CD4-positive, alpha-beta T cell (primary cell): ENCODE measurements around the gene TNFAIP2. TPM values are rescaled to one million over a fixed set of nuclear protein-coding genes. Genes with fewer than 3 reads are reported as not detected.

Experiments used
- ATAC-seq: fragments of 200-7000 bp; cut with Tn5 transposase; one replicate; pipeline ENCODE4 v1.10.0; 2022; ENCODE audit warnings: mild to moderate bottlenecking; ENCODE audit not compliant: poor library complexity
- CTCF ChIA-PET: fragments of 350-600 bp; sonication (Branson Sonifier 250); formaldehyde crosslinking; loops from one replicate; lab custom pipeline; 2021; ENCODE audit warnings: antibody characterized with exemption, inconsistent platforms; lab: Charles Lee
- POLR2A ChIA-PET: fragments of 350-600 bp; sonication (Branson Sonifier 250); formaldehyde crosslinking; loops from one replicate; lab custom pipeline; 2021; ENCODE audit warnings: antibody characterized with exemption, inconsistent platforms; lab: Charles Lee
- DNase-seq, 14 experiments: peaks; one replicate each; pipeline ENCODE4 v3.0.0-alpha.2; 2013 to 2020; ENCODE audit warnings: mixed read lengths in 2 of 14
- H3K27ac ChIP-seq, 2 donors: one replicate each; pipeline versions ENCODE4 v1.5.1 to v1.7.0; 2013; ENCODE audit warnings: low read length in 2 of 2, low read depth in 1 of 2, mild to moderate bottlenecking in 1 of 2
- H3K27me3 ChIP-seq, 2 experiments: 1 replicate in 1 of 2; 2 replicates in 1 of 2; pipeline versions ENCODE4 v1.6.1 to v1.7.0; 2013; ENCODE audit warnings: low read length in 2 of 2, control low read depth in 1 of 2, mild to moderate bottlenecking in 1 of 2, moderate library complexity in 1 of 2; ENCODE audit not compliant: insufficient read depth in 2 of 2, control insufficient read depth in 1 of 2
- H3K36me3 ChIP-seq: one replicate; pipeline ENCODE4 v1.6.1; 2013; ENCODE audit warnings: low read length, control low read depth; ENCODE audit not compliant: insufficient read depth
- H3K4me1 ChIP-seq: one replicate; pipeline ENCODE4 v1.6.1; 2013; ENCODE audit warnings: low read length, control low read depth; ENCODE audit not compliant: insufficient read depth
- H3K4me3 ChIP-seq: one replicate; pipeline ENCODE4 v1.5.1; 2013; ENCODE audit warnings: mild to moderate bottlenecking, low read length, moderate library complexity
- H3K9me3 ChIP-seq, 2 experiments: 1 replicate in 1 of 2; 2 replicates in 1 of 2; pipeline versions ENCODE4 v1.6.1 to v1.7.0; 2013; ENCODE audit warnings: low read length in 2 of 2, mild to moderate bottlenecking in 2 of 2, control low read depth in 1 of 2, moderate library complexity in 1 of 2; ENCODE audit not compliant: control insufficient read depth in 1 of 2, insufficient read depth in 1 of 2
- H3K27ac Mint-ChIP-seq: one replicate; pipeline ENCODE4 v1.8.0; 2020; ENCODE audit warnings: mixed read lengths
- H3K27me3 Mint-ChIP-seq: one replicate; pipeline ENCODE4 v1.8.0; 2021; ENCODE audit warnings: mixed read lengths
- H3K36me3 Mint-ChIP-seq: one replicate; pipeline ENCODE4 v1.8.0; 2021; ENCODE audit warnings: low read depth, mixed read lengths
- H3K4me1 Mint-ChIP-seq: one replicate; pipeline ENCODE4 v1.8.0; 2021; ENCODE audit warnings: low read depth, mixed read lengths
- H3K4me3 Mint-ChIP-seq: one replicate; pipeline ENCODE4 v1.8.0; 2020; ENCODE audit warnings: mild to moderate bottlenecking, mixed read lengths
- H3K9me3 Mint-ChIP-seq: one replicate; pipeline ENCODE4 v1.8.0; 2020; ENCODE audit warnings: mixed read lengths
- intact Hi-C, 2 experiments: fragments of 100-400 bp; cut with DNase I in 1 of 2; cut with micrococcal nuclease in 1 of 2; formaldehyde crosslinking; loops; one replicate each; pipeline versions ENCODE4 v1.15.1 to v1.9.0; 2023 to 2025; cut with DNase I, micrococcal nuclease
- total RNA-seq, 174 experiments: library from RNA in 2 of 174; stranded (reverse) in 2 of 174; gene quantifications; one replicate each; pipeline ENCODE4 v1.2.3 and lab custom pipeline; 2021 to 2026
- TF ChIP-seq, protein P1 (sequence below): fragments of 200-600 bp; IDR thresholded peaks from one replicate; pipeline ENCODE4 v1.8.0; 2022; ENCODE audit warnings: antibody characterized with exemption, mild to moderate bottlenecking

TNFAIP2 gene
- total RNA-seq, 2 experiments from 2014 or later: 4.4 to 6.1 TPM

DNA sequence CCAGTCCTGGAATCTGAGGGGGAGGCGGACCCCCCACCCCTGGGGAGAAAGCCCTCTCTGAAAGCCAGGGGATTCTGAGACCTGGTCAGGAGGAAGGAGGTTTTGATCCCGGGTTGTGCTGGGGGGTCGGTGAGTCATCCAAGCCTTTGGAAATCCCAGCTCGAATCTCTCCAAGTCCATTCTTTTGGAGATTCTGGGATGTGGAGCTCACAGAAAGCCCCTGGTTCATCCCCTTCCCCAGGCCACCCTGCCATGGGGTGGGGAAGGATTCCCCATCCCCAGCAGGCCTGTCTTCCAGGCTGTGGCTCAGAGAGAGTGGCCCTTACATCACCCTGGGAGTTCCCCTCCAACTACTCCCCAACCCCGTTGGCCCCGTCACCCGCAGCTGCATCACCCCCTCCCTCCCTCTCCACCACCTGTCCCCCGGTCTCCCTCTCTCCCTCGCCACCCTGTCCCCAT lies 14.5 kb upstream of the TNFAIP2 start:
- ATAC-seq: no peak
- H3K9me3 ChIP-seq: peaks cover 0 to 12% of the 10 kb centered on the region in 2 experiments
- H3K4me3 Mint-ChIP-seq: no peak overlapping the region
- no peaks in the 10 kb centered on the region for H3K9me3 Mint-ChIP-seq
- no peak overlapping the region for H3K27ac Mint-ChIP-seq
- no peak overlapping the region for H3K4me3 ChIP-seq
- H3K4me1 Mint-ChIP-seq: peaks cover 6% of the 10 kb centered on the region
- peaks cover 17% of the 10 kb centered on the region for H3K4me1 ChIP-seq
- peaks cover 25% of the 10 kb centered on the region for H3K27me3 Mint-ChIP-seq
- POLR2A ChIA-PET: no interaction called here
- peak in 2 of 14 experiments; percentile 68 to 73 for DNase-seq
- H3K36me3 Mint-ChIP-seq: no peaks in the 10 kb centered on the region
- intact Hi-C loops: loop anchor here (5.0 to 10.0 kb wide), 2 partner anchors 76 to 439 kb away; no protein-coding TSS in a partner anchor
- TF ChIP-seq, protein P1, sequence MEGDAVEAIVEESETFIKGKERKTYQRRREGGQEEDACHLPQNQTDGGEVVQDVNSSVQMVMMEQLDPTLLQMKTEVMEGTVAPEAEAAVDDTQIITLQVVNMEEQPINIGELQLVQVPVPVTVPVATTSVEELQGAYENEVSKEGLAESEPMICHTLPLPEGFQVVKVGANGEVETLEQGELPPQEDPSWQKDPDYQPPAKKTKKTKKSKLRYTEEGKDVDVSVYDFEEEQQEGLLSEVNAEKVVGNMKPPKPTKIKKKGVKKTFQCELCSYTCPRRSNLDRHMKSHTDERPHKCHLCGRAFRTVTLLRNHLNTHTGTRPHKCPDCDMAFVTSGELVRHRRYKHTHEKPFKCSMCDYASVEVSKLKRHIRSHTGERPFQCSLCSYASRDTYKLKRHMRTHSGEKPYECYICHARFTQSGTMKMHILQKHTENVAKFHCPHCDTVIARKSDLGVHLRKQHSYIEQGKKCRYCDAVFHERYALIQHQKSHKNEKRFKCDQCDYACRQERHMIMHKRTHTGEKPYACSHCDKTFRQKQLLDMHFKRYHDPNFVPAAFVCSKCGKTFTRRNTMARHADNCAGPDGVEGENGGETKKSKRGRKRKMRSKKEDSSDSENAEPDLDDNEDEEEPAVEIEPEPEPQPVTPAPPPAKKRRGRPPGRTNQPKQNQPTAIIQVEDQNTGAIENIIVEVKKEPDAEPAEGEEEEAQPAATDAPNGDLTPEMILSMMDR: no peak
- CTCF ChIA-PET: no interaction called here
- peaks cover 12 to 13% of the 10 kb centered on the region in 2 experiments for H3K27me3 ChIP-seq
- H3K27ac ChIP-seq: no peak overlapping the region
- H3K36me3 ChIP-seq: no peaks in the 10 kb centered on the region

DNA sequence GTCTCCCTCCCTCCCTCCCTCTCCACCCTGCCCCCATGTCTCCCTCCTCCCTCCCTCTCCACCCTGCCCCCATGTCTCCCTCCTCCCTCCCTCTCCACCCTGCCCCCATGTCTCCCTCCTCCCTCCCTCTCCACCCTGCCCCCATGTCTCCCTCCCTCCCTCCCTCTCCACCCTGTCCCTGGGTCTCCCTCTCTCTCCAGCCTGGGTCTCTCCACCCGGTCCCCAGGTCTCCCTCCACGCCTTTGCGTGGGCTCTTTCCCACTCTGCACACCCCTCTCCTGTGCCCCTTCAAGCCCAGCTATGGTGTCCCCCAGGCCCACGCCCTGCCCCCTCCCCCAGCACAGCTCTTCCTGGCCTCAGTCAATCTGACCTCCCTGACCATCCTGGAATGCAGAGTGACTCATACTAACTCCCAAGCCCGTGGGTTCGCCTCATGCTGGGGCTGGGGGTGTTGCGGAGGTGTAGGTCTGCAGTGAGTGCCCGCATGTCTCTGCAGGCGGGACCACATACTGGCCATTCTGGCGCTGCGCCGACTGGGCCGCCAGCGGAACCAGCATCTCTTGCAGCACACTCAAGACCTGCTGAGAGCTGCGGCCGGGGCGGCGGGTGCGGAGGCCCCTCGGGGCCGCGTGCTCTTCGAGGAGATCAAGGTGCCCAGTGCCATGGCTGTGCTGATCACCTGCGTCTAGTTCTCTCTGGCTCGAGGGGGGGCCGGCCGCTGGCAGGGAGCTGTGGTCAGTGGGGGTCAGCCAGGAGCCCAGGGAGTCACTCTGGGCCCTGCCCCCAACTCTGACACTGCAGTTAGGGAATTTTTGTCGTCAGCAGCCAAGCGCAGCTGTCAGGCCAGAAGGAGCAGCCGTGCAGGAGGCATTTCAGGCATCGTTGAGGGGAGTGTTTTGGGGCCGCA lies 13.5 kb upstream of the TNFAIP2 start:
- peaks cover 4 to 6% of the 10 kb centered on the region in 2 experiments for H3K27me3 ChIP-seq
- H3K9me3 Mint-ChIP-seq: no peaks in the 10 kb centered on the region
- H3K36me3 ChIP-seq: no peaks in the 10 kb centered on the region
- ATAC-seq (no peak), DNase-seq (no peak)
- H3K4me3 Mint-ChIP-seq: no peak overlapping the region
- H3K27ac Mint-ChIP-seq: no peak overlapping the region
- peaks cover 6% of the 10 kb centered on the region for H3K4me1 Mint-ChIP-seq
- peaks cover 0 to 6% of the 10 kb centered on the region in 2 experiments for H3K9me3 ChIP-seq
- ChIA-PET POLR2A (no interaction called here), CTCF (no interaction called here)
- no peak overlapping the region for H3K27ac ChIP-seq
- peaks cover 24% of the 10 kb centered on the region for H3K27me3 Mint-ChIP-seq
- peaks cover 13% of the 10 kb centered on the region for H3K4me1 ChIP-seq
- no peaks in the 10 kb centered on the region for H3K36me3 Mint-ChIP-seq
- TF ChIP-seq, protein P1: no peak
- H3K4me3 ChIP-seq: no peak overlapping the region
- intact Hi-C loops: loop anchor here (5.0 to 10.0 kb wide), 2 partner anchors 75 to 438 kb away; no protein-coding TSS in a partner anchor

- TF ChIP-seq, protein P1: no peak
- Histone ChIP-seq H3K27me3 (peaks cover 3 to 5% of the 10 kb centered on the region in 2 experiments), H3K9me3 (peaks cover 0 to 5% of the 10 kb centered on the region in 2 experiments), H3K4me3 (no peak overlapping the region), H3K4me1 (peaks cover 6% of the 10 kb centered on the region), H3K27ac (no peak overlapping the region), H3K36me3 (no peaks in the 10 kb centered on the region)
- DNase-seq (no peak), ATAC-seq (no peak)
- intact Hi-C loops: no loop called here
- ChIA-PET POLR2A (no interaction called here), CTCF (no interaction called here)
- Mint-ChIP-seq H3K27ac (no peak overlapping the region), H3K9me3 (no peaks in the 10 kb centered on the region), H3K4me1 (peaks cover 4% of the 10 kb centered on the region), H3K4me3 (no peak overlapping the region), H3K36me3 (no peaks in the 10 kb centered on the region), H3K27me3 (peaks cover 14% of the 10 kb centered on the region)
Observed at GRCh38 chr14:103110681-103111231, 12.5 kb upstream of the TNFAIP2 start.
